Measurements from ENCODE around the gene EIF4G3.

GRCh38 chr1:21000245-21000594 is 176.5 kb downstream of the EIF4G3 start:
- no peak for TF ChIP-seq CTCF (IDR thresholded peaks at IDR 0.05)
- no peak for TF ChIP-seq EZH2 (IDR thresholded peaks at IDR 0.05; ENCODE audit: borderline replicate concordance, insufficient read depth, low read depth, low read length, poor library complexity, severe bottlenecking)
